Measurements from ENCODE around the gene DEPDC5.

DNA sequence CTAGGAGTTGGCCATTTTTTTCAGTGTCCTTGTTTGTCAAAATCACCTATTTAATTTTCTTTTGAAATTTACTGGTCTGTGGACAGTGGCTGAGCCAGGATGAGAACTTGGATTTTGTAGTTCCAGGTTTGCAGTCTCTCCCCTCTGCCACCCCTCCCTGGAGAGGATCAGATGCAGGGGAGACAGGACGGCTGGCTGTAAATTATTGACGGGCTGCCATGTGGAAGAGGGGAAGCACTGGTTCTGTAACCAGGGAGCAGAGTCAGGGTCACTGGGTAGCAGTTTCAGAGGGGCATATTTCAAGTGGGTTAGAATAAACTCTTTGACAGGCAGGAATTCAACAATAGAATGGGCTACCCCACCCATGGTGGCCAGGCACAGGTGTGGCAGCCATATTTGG is 169.9 kb downstream of the DEPDC5 start:
- TF ChIP-seq EZH2 (IDR thresholded peaks at IDR 0.05; ENCODE audit: low read depth) = no peak
- TF ChIP-seq, protein P1, sequence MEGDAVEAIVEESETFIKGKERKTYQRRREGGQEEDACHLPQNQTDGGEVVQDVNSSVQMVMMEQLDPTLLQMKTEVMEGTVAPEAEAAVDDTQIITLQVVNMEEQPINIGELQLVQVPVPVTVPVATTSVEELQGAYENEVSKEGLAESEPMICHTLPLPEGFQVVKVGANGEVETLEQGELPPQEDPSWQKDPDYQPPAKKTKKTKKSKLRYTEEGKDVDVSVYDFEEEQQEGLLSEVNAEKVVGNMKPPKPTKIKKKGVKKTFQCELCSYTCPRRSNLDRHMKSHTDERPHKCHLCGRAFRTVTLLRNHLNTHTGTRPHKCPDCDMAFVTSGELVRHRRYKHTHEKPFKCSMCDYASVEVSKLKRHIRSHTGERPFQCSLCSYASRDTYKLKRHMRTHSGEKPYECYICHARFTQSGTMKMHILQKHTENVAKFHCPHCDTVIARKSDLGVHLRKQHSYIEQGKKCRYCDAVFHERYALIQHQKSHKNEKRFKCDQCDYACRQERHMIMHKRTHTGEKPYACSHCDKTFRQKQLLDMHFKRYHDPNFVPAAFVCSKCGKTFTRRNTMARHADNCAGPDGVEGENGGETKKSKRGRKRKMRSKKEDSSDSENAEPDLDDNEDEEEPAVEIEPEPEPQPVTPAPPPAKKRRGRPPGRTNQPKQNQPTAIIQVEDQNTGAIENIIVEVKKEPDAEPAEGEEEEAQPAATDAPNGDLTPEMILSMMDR (conservative IDR thresholded peaks at IDR 0.05) = no peak

Data from PC-9 (cell line).